Esophagus squamous epithelium (tissue), 5 donors: ENCODE results near the gene CELF4. TPM values are rescaled to one million over a fixed set of nuclear protein-coding genes. Genes with fewer than 3 reads are reported as not detected.

Experiments used
- DNase-seq: peaks from one replicate; lab custom pipeline; 2025; lab: John Stamatoyannopoulos, UW
- H3K27ac ChIP-seq, 4 donors: fragments of 200-600 bp; sonication (generic); one replicate each; pipeline ENCODE4 v1.5.1; 2016 to 2019; ENCODE audit warnings: mild to moderate bottlenecking in 1 of 4
- H3K27me3 ChIP-seq, 4 donors: fragments of 200-600 bp; sonication (generic); 1 replicate in 3 of 4; 2 replicates in 1 of 4; pipeline versions ENCODE4 v1.5.1 to v1.6.0; 2017 to 2021; ENCODE audit warnings: antibody characterized with exemption in 1 of 4
- H3K36me3 ChIP-seq, 3 donors: fragments of 200-600 bp; sonication (generic); one replicate each; pipeline ENCODE4 v1.5.1; 2016 to 2019
- H3K4me1 ChIP-seq, 3 donors: fragments of 200-600 bp; sonication (generic); one replicate each; pipeline ENCODE4 v1.5.1; 2017 to 2019
- H3K4me3 ChIP-seq, 4 donors: fragments of 200-600 bp; sonication (generic); 1 replicate in 3 of 4; 2 replicates in 1 of 4; pipeline ENCODE4 v1.5.1; 2016 to 2019; ENCODE audit warnings: mild to moderate bottlenecking in 2 of 4, moderate library complexity in 1 of 4
- H3K9me3 ChIP-seq, 3 donors: fragments of 200-600 bp; sonication (generic); one replicate each; pipeline ENCODE4 v1.5.1; 2016 to 2019
- CTCF ChIP-seq, 6 experiments: fragments of 450-650 bp in 4 of 6; fragments of 200-600 bp in 2 of 6; sonication (generic) in 2 of 6; IDR thresholded peaks; one replicate each; pipeline ENCODE4 v1.5.1; 2016 to 2019; ENCODE audit warnings: antibody characterized with exemption in 6 of 6, mild to moderate bottlenecking in 4 of 6, moderate library complexity in 4 of 6
- POLR2A ChIP-seq, 4 donors: fragments of 450-650 bp; IDR thresholded peaks; one replicate each; pipeline ENCODE4 v1.6.1; 2017; ENCODE audit warnings: antibody characterized with exemption in 4 of 4, mild to moderate bottlenecking in 4 of 4, moderate library complexity in 3 of 4
- WGBS, 2 donors: methylation state at CpG; one replicate each; pipeline ENCODE4 v1.1.5; 2018; 5-methylcytosine and 5-hydroxymethylcytosine counted together
- intact Hi-C: fragments of 100-400 bp; cut with DNase I; formaldehyde crosslinking; loops from one replicate; pipeline ENCODE4 v1.15.0; 2022
- total RNA-seq, 4 donors: library from RNA; depleted of rRNA; stranded (reverse); fragments of >200 nt; gene quantifications; one replicate each; pipeline ENCODE4 v1.1.0, GENCODE V29; 2016
- donor health status: DM: yes; HTN: yes; CAD: no.

Gene CELF4
- total RNA-seq, 4 donors from 2014 or later = not detected

- Histone ChIP-seq H3K4me1 (peaks cover 13 to 33% (median 23%) of the 10 kb centered on the region in 3 donors), H3K36me3 (no peaks in the 10 kb centered on the region), H3K9me3 (no peaks in the 10 kb centered on the region), H3K27me3 (peaks cover 12 to 100% (median 20%) of the 10 kb centered on the region in 4 donors), H3K4me3 (peak overlapping the region in 2 of 4 donors; percentile 54 to 66), H3K27ac (no peak overlapping the region)
- TF ChIP-seq CTCF (IDR thresholded peaks at IDR 0.05) = no peak
- no peak for TF ChIP-seq POLR2A (IDR thresholded peaks at IDR 0.05)
- 47 to 49% methylated on average over 9 of the region's 10 CpGs for WGBS, 2 donors
- no peak for DNase-seq
- intact Hi-C loops = no loop called here
Measured at GRCh38 chr18:37567994-37568359, 2.4 kb upstream of the CELF4 start.

- Histone ChIP-seq H3K9me3 (no peaks in the 10 kb centered on the region), H3K36me3 (no peaks in the 10 kb centered on the region), H3K27me3 (peaks cover 12 to 100% (median 20%) of the 10 kb centered on the region in 4 donors), H3K4me3 (peak overlapping the region; percentile 20 to 66 (median 49)), H3K27ac (no peak overlapping the region), H3K4me1 (peaks cover 13 to 33% (median 23%) of the 10 kb centered on the region in 3 donors)
- TF ChIP-seq POLR2A (IDR thresholded peaks at IDR 0.05) (no peak), CTCF (IDR thresholded peaks at IDR 0.05) (no peak)
- no peak for DNase-seq
- WGBS, 2 donors = 15 to 26% methylated on average over 21 to 22 of the region's 72 CpGs
- intact Hi-C loops = no loop called here
Measured at GRCh38 chr18:37567061-37567993, 1.7 kb upstream of the CELF4 start.

GRCh38 chr18:37566479-37567060, 972 bp upstream of the CELF4 start:
- Histone ChIP-seq H3K27ac (no peak overlapping the region), H3K4me3 (peak overlapping the region; percentile 20 to 66 (median 49)), H3K27me3 (peaks cover 12 to 100% (median 20%) of the 10 kb centered on the region in 4 donors), H3K4me1 (peaks cover 13 to 33% (median 23%) of the 10 kb centered on the region in 3 donors), H3K36me3 (no peaks in the 10 kb centered on the region), H3K9me3 (no peaks in the 10 kb centered on the region)
- no peak for TF ChIP-seq POLR2A (IDR thresholded peaks at IDR 0.05)
- TF ChIP-seq CTCF (IDR thresholded peaks at IDR 0.05) = no peak
- intact Hi-C loops = no loop called here
- WGBS, 2 donors = 4 to 6% methylated on average over 16 to 21 of the region's 51 CpGs
- DNase-seq = no peak

GRCh38 chr18:37565977-37566478, 430 bp upstream of the CELF4 start:
- TF ChIP-seq POLR2A (IDR thresholded peaks at IDR 0.05) (no peak), CTCF (IDR thresholded peaks at IDR 0.05) (no peak)
- intact Hi-C loops = no loop called here
- Histone ChIP-seq H3K4me1 (peaks cover 13 to 33% (median 23%) of the 10 kb centered on the region in 3 donors), H3K27me3 (peaks cover 12 to 100% (median 20%) of the 10 kb centered on the region in 4 donors), H3K4me3 (peak overlapping the region in 3 of 4 donors; percentile 44 to 66 (median 54)), H3K9me3 (no peaks in the 10 kb centered on the region), H3K36me3 (no peaks in the 10 kb centered on the region), H3K27ac (no peak overlapping the region)
- 0% methylated on average over 5 to 6 of the region's 49 CpGs for WGBS, 2 donors
- no peak for DNase-seq
